GM12892 (cell line): ENCODE data around the gene PPP1R3G.

Experiments
- POLR2A ChIP-seq: IDR thresholded peaks from 2 replicates; pipeline ENCODE4 v1.6.1; 2011; ENCODE audit warnings: low read depth, low read length, control low read depth
- POLR2AphosphoS5 ChIP-seq: IDR thresholded peaks from 2 replicates; pipeline ENCODE4 v1.6.1; 2011; ENCODE audit warnings: low read depth, low read length, control low read depth

DNA sequence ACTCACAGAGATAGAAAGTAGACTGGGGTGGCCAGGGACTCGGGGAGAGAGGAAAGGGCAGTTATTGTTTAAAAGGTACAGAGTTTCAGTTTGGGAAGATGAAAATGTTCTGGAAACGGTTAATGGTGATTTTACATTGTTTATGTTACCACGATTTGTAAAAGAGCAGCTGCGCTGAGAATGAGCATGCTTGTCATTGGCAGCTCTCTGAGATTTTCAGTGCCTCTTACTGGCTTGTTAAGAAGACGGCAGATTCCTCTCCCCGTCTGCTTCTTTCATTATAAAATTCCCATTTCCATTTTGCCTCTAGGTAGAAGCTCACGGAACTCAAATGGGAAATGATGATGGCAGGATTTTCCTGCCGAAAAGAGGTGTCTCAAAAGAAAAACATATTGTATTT lies 39.7 kb upstream of the PPP1R3G start:
- TF ChIP-seq POLR2AphosphoS5, result no peak
- no peak for TF ChIP-seq POLR2A
